SK-N-SH treated with all-trans-retinoic acid at 6 μM for 48 hours (cell line): ENCODE data around the gene RALGPS1.

ENCODE experiments used
- ARNTL ChIP-seq: fragments of 450-650 bp; formaldehyde crosslinking; IDR thresholded peaks from 2 replicates; pipeline ENCODE4 v1.5.0; 2020; ENCODE audit warnings: low read depth, mild to moderate bottlenecking, moderate library complexity, borderline replicate concordance
- BACH2 ChIP-seq: fragments of 250-450 bp; sonication (Bioruptor Pico); IDR thresholded peaks from 2 replicates; pipeline ENCODE4 v1.9.0; 2021; ENCODE audit warnings: mild to moderate bottlenecking, borderline replicate concordance
- ESRRG ChIP-seq: fragments of 250-450 bp; sonication (Bioruptor Pico); IDR thresholded peaks from 2 replicates; pipeline ENCODE4 v1.6.1; 2021; ENCODE audit warnings: mild to moderate bottlenecking
- OSR1 ChIP-seq: fragments of 250-450 bp; sonication (Bioruptor Pico); IDR thresholded peaks from 2 replicates; pipeline ENCODE4 v1.8.0; 2022; ENCODE audit warnings: moderate library complexity, mild to moderate bottlenecking, inconsistent platforms
- PPARA ChIP-seq: fragments of 250-450 bp; sonication (Bioruptor Pico); IDR thresholded peaks from 2 replicates; pipeline ENCODE4 v1.5.0; 2020; ENCODE audit warnings: mild to moderate bottlenecking, borderline replicate concordance
- RARB ChIP-seq: fragments of 250-450 bp; sonication (Bioruptor Pico); IDR thresholded peaks from 2 replicates; pipeline ENCODE4 v1.8.0; 2021; ENCODE audit warnings: mild to moderate bottlenecking, moderate library complexity
- SNAI2 ChIP-seq: fragments of 250-450 bp; sonication (Bioruptor Pico); IDR thresholded peaks from 2 replicates; pipeline ENCODE4 v1.5.0; 2020; ENCODE audit warnings: mild to moderate bottlenecking, moderate library complexity
- ZC3H10 ChIP-seq: fragments of 250-450 bp; sonication (Bioruptor Pico); IDR thresholded peaks from 2 replicates; pipeline ENCODE4 v1.5.1; 2021; ENCODE audit warnings: mild to moderate bottlenecking, moderate library complexity
- ZFP3 ChIP-seq: fragments of 250-450 bp; sonication (Bioruptor Pico); IDR thresholded peaks from 2 replicates; pipeline ENCODE4 v1.5.0; 2020; ENCODE audit warnings: mild to moderate bottlenecking, moderate library complexity
- ZNF8 ChIP-seq: fragments of 450-650 bp; formaldehyde crosslinking; IDR thresholded peaks from 2 replicates; pipeline ENCODE4 v1.5.0; 2020; ENCODE audit warnings: mild to moderate bottlenecking, moderate library complexity
- TF ChIP-seq, protein P1 (sequence below): fragments of 250-450 bp; sonication (Bioruptor Pico); IDR thresholded peaks from 2 replicates; pipeline ENCODE4 v1.8.0; 2020; ENCODE audit warnings: mild to moderate bottlenecking, moderate library complexity, borderline replicate concordance
- TF ChIP-seq, protein P2 (sequence below): fragments of 250-450 bp; sonication (Bioruptor Pico); IDR thresholded peaks from 2 replicates; pipeline ENCODE4 v1.5.1; 2020; ENCODE audit warnings: low read depth, mild to moderate bottlenecking, moderate library complexity
- TF ChIP-seq, protein P3 (sequence below): fragments of 250-450 bp; sonication (Bioruptor Pico); IDR thresholded peaks from 2 replicates; pipeline ENCODE4 v1.5.0; 2020; ENCODE audit warnings: mild to moderate bottlenecking, moderate library complexity

DNA sequence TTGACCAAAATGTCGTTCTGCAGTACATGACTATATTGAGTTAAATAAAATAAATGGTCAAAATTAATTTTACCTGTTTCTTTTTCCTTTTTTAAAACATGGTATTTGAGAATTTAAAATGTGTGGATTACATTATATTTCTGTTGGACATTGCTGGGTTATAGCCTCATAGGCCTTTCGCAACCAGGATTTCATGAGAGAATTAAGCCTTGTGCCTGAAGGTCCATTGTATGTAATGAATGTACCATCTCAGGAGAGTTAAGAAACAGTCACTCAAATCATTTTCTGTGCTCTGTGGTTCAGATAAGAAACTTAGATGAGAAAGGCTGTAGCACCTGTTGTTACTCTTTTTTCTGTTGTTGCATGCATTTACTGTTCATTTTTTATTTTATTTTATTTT is 104.4 kb downstream of the RALGPS1 start:
- TF ChIP-seq ESRRG (CRISPR knock-in tag) (no peak), PPARA (CRISPR knock-in tag) (no peak), ZC3H10 (CRISPR knock-in tag) (no peak), RARB (CRISPR knock-in tag) (no peak), BACH2 (CRISPR knock-in tag) (no peak), ARNTL (CRISPR knock-in tag) (no peak), ZFP3 (no peak), OSR1 (no peak), ZNF8 (CRISPR knock-in tag) (no peak), SNAI2 (CRISPR knock-in tag) (no peak)
- TF ChIP-seq, protein P1, sequence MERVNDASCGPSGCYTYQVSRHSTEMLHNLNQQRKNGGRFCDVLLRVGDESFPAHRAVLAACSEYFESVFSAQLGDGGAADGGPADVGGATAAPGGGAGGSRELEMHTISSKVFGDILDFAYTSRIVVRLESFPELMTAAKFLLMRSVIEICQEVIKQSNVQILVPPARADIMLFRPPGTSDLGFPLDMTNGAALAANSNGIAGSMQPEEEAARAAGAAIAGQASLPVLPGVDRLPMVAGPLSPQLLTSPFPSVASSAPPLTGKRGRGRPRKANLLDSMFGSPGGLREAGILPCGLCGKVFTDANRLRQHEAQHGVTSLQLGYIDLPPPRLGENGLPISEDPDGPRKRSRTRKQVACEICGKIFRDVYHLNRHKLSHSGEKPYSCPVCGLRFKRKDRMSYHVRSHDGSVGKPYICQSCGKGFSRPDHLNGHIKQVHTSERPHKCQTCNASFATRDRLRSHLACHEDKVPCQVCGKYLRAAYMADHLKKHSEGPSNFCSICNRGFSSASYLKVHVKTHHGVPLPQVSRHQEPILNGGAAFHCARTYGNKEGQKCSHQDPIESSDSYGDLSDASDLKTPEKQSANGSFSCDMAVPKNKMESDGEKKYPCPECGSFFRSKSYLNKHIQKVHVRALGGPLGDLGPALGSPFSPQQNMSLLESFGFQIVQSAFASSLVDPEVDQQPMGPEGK = no peak
- TF ChIP-seq, protein P2, sequence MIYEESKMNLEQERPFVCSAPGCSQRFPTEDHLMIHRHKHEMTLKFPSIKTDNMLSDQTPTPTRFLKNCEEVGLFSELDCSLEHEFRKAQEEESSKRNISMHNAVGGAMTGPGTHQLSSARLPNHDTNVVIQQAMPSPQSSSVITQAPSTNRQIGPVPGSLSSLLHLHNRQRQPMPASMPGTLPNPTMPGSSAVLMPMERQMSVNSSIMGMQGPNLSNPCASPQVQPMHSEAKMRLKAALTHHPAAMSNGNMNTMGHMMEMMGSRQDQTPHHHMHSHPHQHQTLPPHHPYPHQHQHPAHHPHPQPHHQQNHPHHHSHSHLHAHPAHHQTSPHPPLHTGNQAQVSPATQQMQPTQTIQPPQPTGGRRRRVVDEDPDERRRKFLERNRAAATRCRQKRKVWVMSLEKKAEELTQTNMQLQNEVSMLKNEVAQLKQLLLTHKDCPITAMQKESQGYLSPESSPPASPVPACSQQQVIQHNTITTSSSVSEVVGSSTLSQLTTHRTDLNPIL (CRISPR knock-in tag) = no peak
- TF ChIP-seq, protein P3, sequence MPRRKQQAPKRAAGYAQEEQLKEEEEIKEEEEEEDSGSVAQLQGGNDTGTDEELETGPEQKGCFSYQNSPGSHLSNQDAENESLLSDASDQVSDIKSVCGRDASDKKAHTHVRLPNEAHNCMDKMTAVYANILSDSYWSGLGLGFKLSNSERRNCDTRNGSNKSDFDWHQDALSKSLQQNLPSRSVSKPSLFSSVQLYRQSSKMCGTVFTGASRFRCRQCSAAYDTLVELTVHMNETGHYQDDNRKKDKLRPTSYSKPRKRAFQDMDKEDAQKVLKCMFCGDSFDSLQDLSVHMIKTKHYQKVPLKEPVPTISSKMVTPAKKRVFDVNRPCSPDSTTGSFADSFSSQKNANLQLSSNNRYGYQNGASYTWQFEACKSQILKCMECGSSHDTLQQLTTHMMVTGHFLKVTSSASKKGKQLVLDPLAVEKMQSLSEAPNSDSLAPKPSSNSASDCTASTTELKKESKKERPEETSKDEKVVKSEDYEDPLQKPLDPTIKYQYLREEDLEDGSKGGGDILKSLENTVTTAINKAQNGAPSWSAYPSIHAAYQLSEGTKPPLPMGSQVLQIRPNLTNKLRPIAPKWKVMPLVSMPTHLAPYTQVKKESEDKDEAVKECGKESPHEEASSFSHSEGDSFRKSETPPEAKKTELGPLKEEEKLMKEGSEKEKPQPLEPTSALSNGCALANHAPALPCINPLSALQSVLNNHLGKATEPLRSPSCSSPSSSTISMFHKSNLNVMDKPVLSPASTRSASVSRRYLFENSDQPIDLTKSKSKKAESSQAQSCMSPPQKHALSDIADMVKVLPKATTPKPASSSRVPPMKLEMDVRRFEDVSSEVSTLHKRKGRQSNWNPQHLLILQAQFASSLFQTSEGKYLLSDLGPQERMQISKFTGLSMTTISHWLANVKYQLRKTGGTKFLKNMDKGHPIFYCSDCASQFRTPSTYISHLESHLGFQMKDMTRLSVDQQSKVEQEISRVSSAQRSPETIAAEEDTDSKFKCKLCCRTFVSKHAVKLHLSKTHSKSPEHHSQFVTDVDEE (CRISPR knock-in tag) = no peak
